Measurements from ENCODE around the gene OGFOD3.

Gene OGFOD3

DNA sequence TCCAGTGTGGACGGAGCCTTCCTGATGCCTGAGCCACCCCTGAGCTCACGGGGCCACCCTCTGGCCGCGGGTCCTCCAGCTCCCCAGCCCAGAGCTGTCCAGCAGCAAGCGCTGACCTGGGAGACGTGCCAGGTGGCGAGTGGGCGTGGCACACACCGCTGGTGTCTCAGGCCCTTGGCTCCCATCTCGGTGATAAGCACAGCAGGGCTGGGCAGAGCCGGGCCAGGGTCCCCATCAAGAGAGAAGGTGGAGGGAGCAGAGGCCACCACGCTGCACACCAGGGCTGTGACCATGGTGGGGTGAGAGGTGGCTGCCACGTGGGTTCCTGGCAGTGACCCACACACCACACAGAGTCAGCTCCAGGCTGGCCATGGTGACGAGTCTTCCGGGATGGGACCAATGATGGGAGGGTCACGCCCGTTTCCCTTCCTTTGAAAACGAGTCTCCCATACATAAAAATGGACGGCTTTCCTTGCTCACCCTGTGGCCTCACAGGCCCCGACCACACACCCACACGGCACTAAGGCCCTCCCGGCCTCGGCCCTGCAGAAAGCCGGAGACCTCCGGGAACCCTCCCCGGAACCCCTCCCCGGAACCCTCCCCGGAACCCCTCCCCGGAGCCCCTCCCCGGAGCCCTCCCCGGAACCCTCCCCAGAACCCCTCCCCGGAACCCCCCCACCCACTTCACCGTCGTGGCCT lies 30.0 kb downstream of the OGFOD3 start:
- H3K4me1 ChIP-seq = peaks cover 13% of the 10 kb centered on the region
- H3K9me3 ChIP-seq = no peaks in the 10 kb centered on the region
- TF ChIP-seq, protein P1, sequence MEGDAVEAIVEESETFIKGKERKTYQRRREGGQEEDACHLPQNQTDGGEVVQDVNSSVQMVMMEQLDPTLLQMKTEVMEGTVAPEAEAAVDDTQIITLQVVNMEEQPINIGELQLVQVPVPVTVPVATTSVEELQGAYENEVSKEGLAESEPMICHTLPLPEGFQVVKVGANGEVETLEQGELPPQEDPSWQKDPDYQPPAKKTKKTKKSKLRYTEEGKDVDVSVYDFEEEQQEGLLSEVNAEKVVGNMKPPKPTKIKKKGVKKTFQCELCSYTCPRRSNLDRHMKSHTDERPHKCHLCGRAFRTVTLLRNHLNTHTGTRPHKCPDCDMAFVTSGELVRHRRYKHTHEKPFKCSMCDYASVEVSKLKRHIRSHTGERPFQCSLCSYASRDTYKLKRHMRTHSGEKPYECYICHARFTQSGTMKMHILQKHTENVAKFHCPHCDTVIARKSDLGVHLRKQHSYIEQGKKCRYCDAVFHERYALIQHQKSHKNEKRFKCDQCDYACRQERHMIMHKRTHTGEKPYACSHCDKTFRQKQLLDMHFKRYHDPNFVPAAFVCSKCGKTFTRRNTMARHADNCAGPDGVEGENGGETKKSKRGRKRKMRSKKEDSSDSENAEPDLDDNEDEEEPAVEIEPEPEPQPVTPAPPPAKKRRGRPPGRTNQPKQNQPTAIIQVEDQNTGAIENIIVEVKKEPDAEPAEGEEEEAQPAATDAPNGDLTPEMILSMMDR (IDR thresholded peaks at IDR 0.05; ENCODE audit: low read depth, low read length) = no peak
- no peaks in the 10 kb centered on the region for H3K27me3 ChIP-seq
- H3K4me3 ChIP-seq (ENCODE audit: low read depth, low read length) = no peak overlapping the region
- peaks cover 6% of the 10 kb centered on the region for H3K36me3 ChIP-seq
- no peak for DNase-seq

DNA sequence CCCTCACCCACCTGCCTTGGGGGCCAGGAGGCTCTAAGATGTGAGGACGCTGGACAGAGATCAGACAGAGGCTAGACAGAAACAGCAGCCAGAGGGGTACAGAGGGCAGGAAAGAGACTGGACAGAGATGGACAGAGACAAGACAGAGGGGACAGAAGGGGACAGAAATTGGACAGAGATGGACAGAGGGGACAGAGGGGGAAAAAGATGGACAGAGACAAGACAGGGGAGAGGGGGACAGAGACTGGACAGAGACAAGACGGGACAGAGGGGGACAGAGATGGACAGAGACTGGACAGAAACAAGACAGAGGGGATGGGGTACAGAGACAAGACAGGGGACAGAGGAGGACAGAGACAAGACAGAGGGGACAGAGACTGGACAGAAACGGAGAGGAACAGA lies 30.7 kb downstream of the OGFOD3 start:
- H3K27me3 ChIP-seq = no peaks in the 10 kb centered on the region
- H3K4me1 ChIP-seq = peaks cover 13% of the 10 kb centered on the region
- peaks cover 6% of the 10 kb centered on the region for H3K36me3 ChIP-seq
- DNase-seq = no peak
- H3K9me3 ChIP-seq = no peaks in the 10 kb centered on the region
- TF ChIP-seq, protein P1 (IDR thresholded peaks at IDR 0.05; ENCODE audit: low read depth, low read length) = no peak
- H3K4me3 ChIP-seq (ENCODE audit: low read depth, low read length) = no peak overlapping the region

DNA sequence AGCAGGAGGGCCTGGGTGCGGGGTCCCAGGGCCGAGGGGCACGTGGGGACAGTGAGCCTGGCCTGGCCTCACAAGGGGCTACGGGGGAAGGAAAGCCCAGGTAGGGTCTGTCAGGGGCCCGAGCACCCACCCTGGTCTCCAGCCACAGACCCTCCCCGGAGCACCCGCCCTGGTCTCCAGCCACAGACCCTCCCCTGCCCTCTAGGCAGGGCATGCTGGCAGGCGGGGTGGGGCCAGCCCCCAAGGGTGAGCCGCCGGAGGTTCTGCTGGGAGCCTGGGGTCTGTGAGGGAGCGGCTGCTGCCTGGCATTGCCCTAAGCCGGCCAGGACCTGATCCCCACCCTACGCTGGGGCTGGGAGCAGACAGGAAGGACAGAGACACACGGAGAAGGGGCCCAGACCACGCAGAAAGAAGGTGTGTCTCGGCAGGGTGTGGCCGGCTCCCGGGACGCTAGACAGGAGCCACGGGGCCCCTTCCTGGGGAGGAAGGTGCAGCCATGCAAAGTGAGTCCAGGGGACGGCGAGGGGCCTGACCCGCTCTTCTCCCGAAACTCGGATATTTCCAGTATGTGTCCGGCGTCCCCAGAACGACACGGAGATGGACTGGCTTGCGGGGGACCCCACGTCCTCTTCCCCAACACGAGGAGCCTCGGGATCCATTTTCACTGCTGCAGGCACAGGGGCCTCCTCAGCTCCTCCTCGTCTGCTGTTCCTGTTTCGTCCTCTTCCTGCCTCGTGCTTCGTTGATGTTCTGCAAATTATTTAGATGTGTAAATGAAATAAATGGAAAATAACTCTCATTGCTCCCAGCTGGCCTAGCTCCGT lies 31.3 kb downstream of the OGFOD3 start:
- no peak for DNase-seq
- Histone ChIP-seq H3K36me3 (peaks cover 3% of the 10 kb centered on the region), H3K4me3 (ENCODE audit: low read depth, low read length) (no peak overlapping the region), H3K4me1 (peaks cover 13% of the 10 kb centered on the region), H3K27me3 (no peaks in the 10 kb centered on the region), H3K9me3 (no peaks in the 10 kb centered on the region)
- TF ChIP-seq, protein P1 (IDR thresholded peaks at IDR 0.05; ENCODE audit: low read depth, low read length) = no peak

DNA sequence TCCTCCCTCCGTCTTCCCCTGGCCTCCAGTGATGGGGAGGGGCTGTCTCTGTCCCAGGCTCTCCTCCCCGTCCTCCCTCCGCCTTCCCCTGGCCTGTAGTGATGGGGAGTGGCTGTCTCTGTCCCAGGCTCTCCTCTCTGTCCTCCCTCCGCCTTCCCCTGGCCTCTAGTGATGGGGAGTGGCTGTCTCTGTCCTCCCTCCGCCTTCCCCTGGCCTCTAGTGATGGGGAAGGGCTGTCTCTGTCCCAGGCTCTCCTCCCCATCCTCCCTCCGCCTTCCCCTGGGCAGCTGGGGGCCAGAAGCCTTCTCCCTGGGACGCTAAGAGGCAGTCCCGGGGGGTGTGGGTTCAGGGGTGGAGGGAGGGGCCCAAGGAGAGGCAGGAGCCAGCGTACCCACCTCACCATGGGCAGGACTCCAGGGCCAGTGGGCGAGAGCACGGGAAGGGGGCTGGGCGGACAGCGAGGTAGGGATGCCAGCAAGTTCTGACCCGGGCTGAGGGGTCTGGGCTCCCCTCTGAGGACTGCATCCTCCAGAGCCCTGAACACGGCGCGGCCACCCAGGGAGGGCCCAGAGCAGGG lies 32.0 kb downstream of the OGFOD3 start:
- Histone ChIP-seq H3K9me3 (no peaks in the 10 kb centered on the region), H3K27me3 (no peaks in the 10 kb centered on the region), H3K36me3 (no peaks in the 10 kb centered on the region; the same call in 1 of the 2 replicates), H3K4me1 (peaks cover 13% of the 10 kb centered on the region), H3K4me3 (ENCODE audit: low read depth, low read length) (no peak overlapping the region)
- DNase-seq = no peak
- TF ChIP-seq, protein P1 (IDR thresholded peaks at IDR 0.05; ENCODE audit: low read depth, low read length) = no peak

DNA sequence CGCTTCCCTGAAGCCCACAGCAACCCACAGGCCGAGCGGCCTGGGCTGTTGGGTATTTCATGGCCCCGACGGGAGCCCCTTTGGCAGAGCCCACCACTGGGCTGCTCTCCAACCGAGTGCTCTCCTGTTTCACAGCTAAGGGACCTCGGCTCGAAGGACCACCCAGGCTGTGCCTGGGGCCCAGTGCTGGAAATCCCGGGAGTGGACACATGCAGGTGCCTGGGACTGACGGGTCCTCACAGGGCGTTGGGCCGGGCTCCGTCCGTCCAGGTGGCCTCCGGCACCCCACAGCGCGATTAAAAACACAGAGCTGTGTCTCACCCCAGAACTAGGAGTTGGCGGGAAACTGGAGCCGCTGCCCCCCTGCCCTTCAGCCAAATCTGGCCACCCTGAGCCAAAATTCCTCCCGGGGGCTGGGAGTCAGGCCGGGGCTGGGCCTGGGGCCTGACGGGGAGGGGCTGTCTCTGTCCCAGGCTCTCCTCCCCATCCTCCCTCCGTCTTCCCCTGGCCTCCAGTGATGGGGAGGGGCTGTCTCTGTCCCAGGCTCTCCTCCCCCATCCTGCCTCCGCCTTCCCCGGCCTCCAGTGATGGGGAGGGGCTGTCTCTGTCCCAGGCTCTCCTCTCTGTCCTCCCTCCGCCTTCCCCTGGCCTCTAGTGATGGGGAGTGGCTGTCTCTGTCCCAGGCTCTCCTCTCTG lies 32.7 kb downstream of the OGFOD3 start:
- Histone ChIP-seq H3K4me1 (peaks cover 13% of the 10 kb centered on the region), H3K4me3 (ENCODE audit: low read depth, low read length) (no peak overlapping the region), H3K9me3 (no peaks in the 10 kb centered on the region), H3K36me3 (no peaks in the 10 kb centered on the region), H3K27me3 (no peaks in the 10 kb centered on the region)
- TF ChIP-seq, protein P1 (IDR thresholded peaks at IDR 0.05; ENCODE audit: low read depth, low read length) = no peak
- no peak for DNase-seq
